ENCODE measurements around the gene AMZ1.
"Not testable (repeated sequence)": the region's sequence is repeated elsewhere in the genome, so short reads cannot be mapped to it uniquely, and the experiment has no call there.

Gene AMZ1

GRCh38 chr7:2667843-2668242 lies 20.2 kb upstream of the AMZ1 start:
- DNase-seq (ENCODE audit: low read depth in 3 of 3, low spot score in 1 of 3) = no peak

- no peak for DNase-seq (ENCODE audit: low read depth in 3 of 3, low spot score in 1 of 3)
Measured at GRCh38 chr7:2668401-2668800, 19.6 kb upstream of the AMZ1 start.

GRCh38 chr7:2670171-2670570 lies 17.8 kb upstream of the AMZ1 start:
- no peak for DNase-seq (ENCODE audit: low read depth in 3 of 3, low spot score in 1 of 3)

DNA sequence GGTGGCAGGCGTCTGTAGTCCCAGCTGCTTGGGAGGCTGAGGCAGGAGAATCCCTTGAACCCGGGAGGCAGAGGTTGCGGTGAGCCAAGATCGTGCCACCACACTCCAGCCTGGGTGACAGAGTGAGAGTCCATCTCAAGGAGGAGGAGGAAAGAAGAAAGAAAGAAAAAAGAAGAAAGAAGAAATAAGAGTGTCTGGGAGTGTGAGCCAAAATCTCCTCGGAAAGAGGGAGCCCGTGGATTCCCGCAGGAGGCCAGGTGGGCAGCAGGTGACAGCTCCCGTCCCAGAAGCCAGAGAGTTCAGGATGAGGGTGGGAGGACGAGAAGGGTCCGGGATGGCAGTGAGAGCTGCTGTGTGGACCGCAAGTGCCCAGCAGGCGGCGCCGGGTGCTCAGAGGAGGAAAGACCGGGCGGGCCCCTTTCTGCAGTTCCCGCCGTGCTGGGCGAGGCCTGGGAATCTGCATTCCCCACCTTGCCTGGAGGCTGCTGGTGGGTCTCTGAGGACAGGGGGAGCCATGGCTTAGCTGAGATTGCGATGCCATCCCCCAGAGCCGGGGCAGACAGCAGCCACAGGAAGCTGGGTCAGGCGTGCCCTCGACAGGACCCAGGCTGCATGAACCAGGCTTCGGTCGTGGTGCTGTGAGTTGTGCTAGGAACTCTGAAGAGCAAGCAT lies 17.1 kb upstream of the AMZ1 start:
- peak; percentile 11 to 56 (median 41) for DNase-seq (ENCODE audit: low read depth in 3 of 3, low spot score in 1 of 3)

DNA sequence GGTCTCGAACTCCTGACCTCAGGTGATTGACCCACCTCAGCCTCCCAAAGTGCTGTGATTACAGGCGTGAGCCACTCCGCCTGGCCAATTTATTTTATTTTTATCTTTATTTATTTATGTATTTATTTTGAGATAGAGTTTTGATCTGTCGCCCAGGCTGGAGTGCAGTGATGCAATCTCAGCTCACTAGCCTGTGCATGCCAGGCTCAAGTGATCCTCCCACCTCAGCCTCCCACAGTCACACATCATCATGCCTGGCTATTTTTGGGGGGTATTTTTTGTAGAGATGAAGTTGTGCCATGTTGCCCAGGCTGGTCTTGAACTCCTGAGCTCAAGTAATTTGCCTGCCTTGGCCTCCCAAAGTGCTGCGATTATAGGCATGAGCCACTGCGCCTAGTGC lies 14.8 kb upstream of the AMZ1 start:
- not testable (repeated sequence) for DNase-seq (ENCODE audit: low read depth in 3 of 3, low spot score in 1 of 3)

- DNase-seq (ENCODE audit: low read depth in 3 of 3, low spot score in 1 of 3) = no peak
Measured at GRCh38 chr7:2673934-2674333, 14.1 kb upstream of the AMZ1 start.

DNA sequence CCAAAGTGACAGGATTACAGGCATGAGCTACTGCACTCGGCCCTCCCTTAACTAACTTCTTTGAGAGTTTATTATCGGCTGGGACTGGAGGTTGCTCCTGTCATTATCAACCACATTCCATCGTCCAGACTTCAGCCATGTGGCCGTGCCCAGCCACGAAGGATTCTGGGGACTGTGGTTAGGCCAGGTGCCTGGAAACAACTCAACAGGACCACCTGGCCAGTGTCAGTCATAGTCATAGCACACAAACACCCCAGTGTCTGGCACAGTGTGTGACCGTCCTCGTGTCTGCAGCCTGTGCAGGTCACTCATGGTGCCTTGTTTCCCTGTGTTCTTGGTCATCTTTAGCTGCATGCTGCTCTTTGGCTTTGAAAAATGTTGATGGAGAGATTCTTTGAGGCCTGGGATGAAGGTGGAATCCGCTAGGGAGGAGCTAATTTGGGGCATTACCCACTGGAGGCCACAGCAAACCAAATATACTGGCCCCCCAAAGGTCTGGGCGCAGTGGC lies 12.7 kb upstream of the AMZ1 start:
- DNase-seq (ENCODE audit: low read depth in 3 of 3, low spot score in 1 of 3) = no peak

DNA sequence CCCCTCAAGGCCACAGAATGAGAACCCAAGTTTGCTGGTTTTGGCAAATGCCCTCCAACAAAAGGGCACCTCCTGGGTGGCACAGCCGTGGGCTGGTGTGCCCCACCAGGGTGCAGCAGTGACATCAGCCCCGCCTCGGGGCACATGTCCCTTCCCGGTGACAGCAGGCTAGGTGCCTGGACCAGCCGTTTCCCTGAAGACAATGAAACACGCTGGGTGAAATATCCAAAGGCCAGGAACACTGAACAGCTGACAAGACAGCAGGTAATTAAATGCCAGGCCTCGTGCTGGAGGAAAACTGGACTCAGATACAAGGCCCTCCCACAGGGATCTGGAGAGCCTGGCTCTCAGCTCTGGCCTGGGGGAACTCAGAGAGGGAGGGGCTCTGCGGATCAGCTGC lies 11.4 kb upstream of the AMZ1 start:
- not testable (repeated sequence) for DNase-seq (ENCODE audit: low read depth in 3 of 3, low spot score in 1 of 3)

- DNase-seq (ENCODE audit: low read depth in 3 of 3, low spot score in 1 of 3) = not testable (repeated sequence)
Measured at GRCh38 chr7:2678454-2678853, 9.5 kb upstream of the AMZ1 start.

DNA sequence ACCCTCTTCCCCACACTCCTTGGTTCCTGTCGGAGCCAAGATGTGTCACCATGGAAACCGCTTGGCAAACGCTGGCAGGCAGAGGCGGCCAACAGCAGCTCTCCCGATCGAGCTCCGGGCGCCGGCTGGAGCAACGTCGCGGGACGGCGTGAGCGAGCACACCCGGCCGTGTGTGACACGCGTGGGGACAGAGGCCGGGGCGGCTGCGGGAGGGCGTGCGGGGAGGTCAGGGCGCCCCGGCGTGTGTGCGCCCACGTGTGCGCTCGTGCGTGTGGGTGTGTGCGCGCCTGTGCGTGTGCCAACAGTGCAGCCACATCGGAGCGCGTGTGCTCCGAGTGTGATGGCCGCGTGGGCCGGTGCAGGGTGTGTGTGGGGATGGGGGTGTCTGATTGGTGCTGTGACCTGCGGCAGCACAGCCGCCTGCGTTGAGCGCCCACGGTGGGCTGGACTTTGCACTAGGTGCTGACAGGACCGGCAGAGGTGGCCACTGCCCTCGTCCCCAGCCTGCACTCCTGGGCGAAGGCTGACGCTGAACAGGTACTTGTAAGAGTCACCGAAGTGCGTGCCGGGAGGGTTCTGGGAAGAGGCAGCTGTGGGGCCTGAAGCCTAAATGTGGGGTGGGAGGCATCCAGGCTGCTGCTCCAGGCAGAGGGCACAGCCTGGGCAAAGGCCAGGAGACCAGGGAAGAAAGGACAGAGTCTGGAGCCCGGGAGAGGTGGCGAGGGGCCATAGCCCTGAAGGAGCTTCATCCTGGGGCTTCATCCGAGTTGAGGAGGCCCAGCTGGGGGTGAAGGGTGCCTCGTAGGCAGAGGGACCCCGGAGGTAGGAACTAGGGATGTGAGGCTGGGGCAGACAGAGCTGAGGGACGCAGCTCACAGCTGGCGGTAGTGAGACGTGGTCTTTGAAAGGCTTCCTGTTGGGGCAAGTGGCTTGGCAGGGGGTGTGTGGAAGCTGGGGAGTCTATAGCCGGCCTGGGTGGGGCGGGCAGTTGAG lies 8.6 kb upstream of the AMZ1 start:
- not testable (repeated sequence) for DNase-seq (ENCODE audit: low read depth in 3 of 3, low spot score in 1 of 3)

DNA sequence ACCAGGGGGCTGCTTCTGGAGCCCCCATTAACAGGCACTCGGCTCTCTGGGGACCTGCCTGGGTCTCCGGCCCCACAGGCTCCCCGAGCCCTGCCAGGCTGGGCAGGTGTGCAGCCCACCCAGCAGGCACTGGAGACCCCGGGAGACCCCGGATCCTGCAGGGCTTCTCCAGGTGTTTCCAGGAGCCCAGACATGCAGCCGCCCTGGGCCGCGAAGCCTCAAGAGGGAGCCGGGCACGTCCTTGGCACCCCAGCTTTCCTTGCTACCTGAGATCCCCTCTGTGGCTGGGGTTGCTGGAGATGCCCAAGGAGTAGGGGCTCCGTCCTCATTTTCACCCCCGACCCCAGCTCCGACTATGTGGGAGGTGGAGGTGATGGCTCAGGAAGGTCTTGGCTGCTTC lies 7.7 kb upstream of the AMZ1 start:
- no peak for DNase-seq (ENCODE audit: low read depth in 3 of 3, low spot score in 1 of 3)

DNA sequence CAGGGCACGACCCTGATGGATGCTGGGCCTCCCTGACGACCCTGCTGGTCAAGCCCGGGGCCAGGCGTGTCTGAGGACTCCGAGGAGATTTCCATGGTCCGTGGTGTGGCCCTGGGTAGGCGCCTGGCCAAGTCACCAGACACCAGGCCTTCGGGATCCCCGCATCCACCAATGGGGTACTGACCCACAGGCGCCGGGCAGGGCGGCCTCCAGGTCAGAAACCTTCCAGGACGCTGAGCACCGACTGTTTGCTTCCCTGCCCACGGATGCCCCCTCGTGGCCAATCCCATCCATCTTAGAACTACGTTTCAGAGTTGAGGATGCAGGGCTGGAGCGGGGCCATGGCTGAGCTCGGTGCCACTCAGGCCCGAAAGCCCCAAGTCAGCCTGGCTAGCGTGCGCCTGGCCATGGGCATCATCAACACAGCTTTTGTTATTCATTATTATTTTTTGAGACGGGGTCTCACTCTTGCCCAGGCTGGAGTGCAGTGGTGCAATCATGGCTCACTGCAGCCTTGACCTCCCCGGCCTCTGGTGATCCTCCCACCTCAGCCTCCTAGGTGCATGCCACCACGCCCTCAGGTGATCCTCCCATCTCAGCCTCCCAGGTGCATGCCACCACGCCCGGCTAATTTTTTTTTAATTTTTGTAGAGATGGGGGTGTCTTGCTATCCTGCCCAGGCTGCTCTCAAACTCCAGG lies 7.1 kb upstream of the AMZ1 start:
- peak in 2 of 3 donors; percentile 9 to 28 for DNase-seq (ENCODE audit: low read depth in 3 of 3, low spot score in 1 of 3)

GRCh38 chr7:2681929-2682799 lies 5.8 kb upstream of the AMZ1 start:
- no peak for DNase-seq (ENCODE audit: low read depth in 3 of 3, low spot score in 1 of 3)

DNA sequence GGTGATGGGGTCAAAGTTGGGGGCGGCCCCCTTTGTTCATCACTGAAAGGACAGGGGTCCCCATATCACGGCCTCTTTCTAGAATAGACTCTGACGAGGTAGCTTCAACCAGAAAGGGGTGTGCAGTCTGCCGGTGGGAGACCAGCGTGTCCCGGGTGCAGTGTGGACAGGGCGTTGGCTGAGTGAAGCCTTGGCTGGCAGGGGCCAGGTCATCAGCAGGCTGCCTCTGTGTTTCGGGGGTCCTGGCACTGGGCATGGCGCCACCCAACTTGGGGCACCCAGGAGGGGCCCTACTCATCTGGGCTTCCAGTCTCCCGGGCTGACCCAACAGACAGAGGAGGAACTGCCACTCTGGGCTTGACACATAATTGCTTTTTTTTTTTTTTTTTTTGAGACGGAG lies 3.5 kb upstream of the AMZ1 start:
- DNase-seq (ENCODE audit: low read depth in 3 of 3, low spot score in 1 of 3) = no peak

GRCh38 chr7:2686101-2686500 lies 1.9 kb upstream of the AMZ1 start:
- DNase-seq (ENCODE audit: low read depth in 3 of 3, low spot score in 1 of 3) = no peak

DNA sequence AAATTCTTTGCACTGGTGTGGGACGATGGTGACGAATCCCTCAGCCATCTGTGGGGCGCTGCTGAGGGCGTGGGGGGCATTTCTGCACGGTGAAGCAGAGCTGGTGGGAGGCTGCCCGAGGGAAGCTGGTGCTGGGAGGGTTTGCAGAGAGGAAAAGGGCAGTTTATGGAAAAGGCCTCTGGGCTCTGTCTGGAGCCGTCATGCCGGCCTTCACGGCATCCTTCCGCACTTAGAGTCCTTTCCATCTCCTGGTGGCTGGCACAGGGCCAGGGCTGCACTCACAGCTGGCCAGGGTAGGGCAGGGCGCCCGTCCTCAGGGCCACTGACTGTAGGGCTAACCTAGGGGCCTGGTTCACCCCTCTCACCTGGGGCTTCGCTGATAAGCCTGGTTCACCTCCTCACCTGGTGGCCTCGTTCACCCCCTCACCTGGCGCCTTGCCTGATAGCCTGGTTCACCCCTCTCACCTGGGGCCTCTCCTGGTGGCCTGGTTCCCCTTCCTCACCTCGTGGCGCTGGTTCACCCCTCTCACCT lies 598 bp upstream of the AMZ1 start:
- DNase-seq (ENCODE audit: low read depth in 3 of 3, low spot score in 1 of 3) = no peak

DNA sequence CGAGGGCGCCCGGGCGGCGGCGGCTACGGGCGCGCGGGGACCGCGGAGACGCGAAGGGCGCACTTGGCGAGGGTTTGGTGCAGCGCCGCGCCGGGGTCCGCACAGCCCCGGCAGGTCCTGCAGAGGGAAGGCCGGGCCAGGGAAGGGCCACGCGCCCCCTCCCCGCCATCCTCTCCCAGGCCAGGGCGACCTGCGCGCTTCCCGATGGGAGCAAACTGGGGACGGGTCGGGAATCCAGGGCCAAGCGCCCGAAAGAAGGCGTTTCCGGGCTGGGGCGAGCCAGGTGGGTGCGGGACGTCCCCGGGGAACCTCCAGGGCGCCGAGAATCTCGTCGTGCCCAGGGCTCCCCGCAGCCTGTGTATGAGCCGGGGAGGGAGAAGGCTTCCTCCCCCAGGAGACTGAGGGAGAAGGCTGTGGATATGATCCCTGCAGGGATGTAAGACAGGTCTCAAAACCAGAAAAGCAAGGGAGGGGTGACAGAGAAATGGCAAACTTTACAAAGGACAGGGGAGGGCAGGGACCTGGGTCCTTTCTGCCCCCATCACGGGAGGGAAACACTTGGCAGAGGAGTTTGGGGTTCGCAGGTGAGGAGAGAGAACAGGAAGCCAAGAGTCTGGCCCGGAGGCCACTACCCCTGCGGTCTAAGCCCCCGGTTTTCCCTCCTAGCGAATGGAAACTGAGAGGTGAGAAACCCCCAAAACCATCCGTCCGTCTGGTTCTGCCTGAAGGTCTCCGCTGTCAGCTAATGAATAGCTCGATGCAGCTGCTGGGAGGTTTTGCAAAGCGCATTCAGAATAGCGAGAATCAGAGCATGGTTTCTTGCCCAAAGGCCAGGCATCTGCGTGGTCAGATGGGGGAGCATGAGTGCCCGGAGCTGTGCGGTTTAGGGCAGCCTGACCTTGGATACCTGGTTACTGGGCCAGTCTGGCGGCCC lies 674 bp downstream of the AMZ1 start:
- no peak for DNase-seq (ENCODE audit: low read depth in 3 of 3, low spot score in 1 of 3)

GRCh38 chr7:2689343-2689847 lies 1.4 kb downstream of the AMZ1 start:
- DNase-seq (ENCODE audit: low read depth in 3 of 3, low spot score in 1 of 3) = no peak
